H9 (cell line): ENCODE results near the gene VSIG8. TPM values are rescaled to one million over a fixed set of nuclear protein-coding genes. Genes with fewer than 3 reads are reported as not detected.

Experiments used
- DNase-seq: peaks from one replicate; pipeline ENCODE4 v3.0.0-alpha.2; 2017
- H2AFZ ChIP-seq: one replicate; pipeline ENCODE4 v1.6.1; 2013; ENCODE audit warnings: mild to moderate bottlenecking, low read length, control low read depth, moderate library complexity
- H2AK5ac ChIP-seq: 2 replicates; pipeline ENCODE4 v1.6.1; 2013; ENCODE audit warnings: low read length, control low read depth, mixed read lengths; ENCODE audit not compliant: insufficient read length
- H2BK120ac ChIP-seq: one replicate; pipeline ENCODE4 v1.6.1; 2013; ENCODE audit warnings: low read depth, mild to moderate bottlenecking, low read length, control low read depth, inconsistent platforms; ENCODE audit not compliant: poor library complexity, severe bottlenecking
- H2BK12ac ChIP-seq: 2 replicates; pipeline ENCODE4 v1.6.1; 2013; ENCODE audit warnings: low read length, control low read depth, mixed read lengths, low read depth; ENCODE audit not compliant: insufficient read length
- H2BK15ac ChIP-seq: 2 replicates; pipeline ENCODE4 v1.6.1; 2013; ENCODE audit warnings: low read depth, low read length, control low read depth
- H2BK20ac ChIP-seq: one replicate; pipeline ENCODE4 v1.6.1; 2013; ENCODE audit warnings: low read depth, mild to moderate bottlenecking, low read length, control low read depth, inconsistent platforms; ENCODE audit not compliant: poor library complexity, severe bottlenecking
- H2BK5ac ChIP-seq: 2 replicates; pipeline ENCODE4 v1.6.1; 2013; ENCODE audit warnings: low read length, control low read depth, mixed read lengths; ENCODE audit not compliant: insufficient read length
- H3K14ac ChIP-seq: 2 replicates; pipeline ENCODE4 v1.6.1; 2013; ENCODE audit warnings: low read length, control low read depth; ENCODE audit not compliant: insufficient read depth
- H3K18ac ChIP-seq: 2 replicates; pipeline ENCODE4 v1.6.1; 2013; ENCODE audit warnings: low read depth, mild to moderate bottlenecking, mixed read lengths, low read length, control low read depth; ENCODE audit not compliant: insufficient read length
- H3K23ac ChIP-seq: 2 replicates; pipeline ENCODE4 v1.6.1; 2013; ENCODE audit warnings: low read length, control low read depth, mixed read lengths, low read depth; ENCODE audit not compliant: insufficient read length
- H3K23me2 ChIP-seq: 2 replicates; pipeline ENCODE4 v1.6.1; 2013; ENCODE audit warnings: low read depth, mild to moderate bottlenecking, mixed read lengths, low read length, control low read depth; ENCODE audit not compliant: insufficient read length, poor library complexity, severe bottlenecking
- H3K27ac ChIP-seq: 2 replicates; pipeline ENCODE4 v1.5.1; 2013; ENCODE audit warnings: low read length, control low read depth, mixed read lengths, low read depth; ENCODE audit not compliant: insufficient read length
- H3K27me3 ChIP-seq: 2 replicates; pipeline ENCODE4 v1.6.1; 2013; ENCODE audit warnings: low read length, control low read depth, inconsistent platforms; ENCODE audit not compliant: insufficient read depth
- H3K4ac ChIP-seq: 2 replicates; pipeline ENCODE4 v1.6.1; 2013; ENCODE audit warnings: low read depth, mild to moderate bottlenecking, control low read depth, inconsistent platforms, low read length, moderate library complexity
- H3K4me1 ChIP-seq: 2 replicates; pipeline ENCODE4 v1.6.1; 2013; ENCODE audit warnings: low read length, control low read depth, inconsistent platforms; ENCODE audit not compliant: insufficient read depth
- H3K4me2 ChIP-seq: 2 replicates; pipeline ENCODE4 v1.6.1; 2013; ENCODE audit warnings: low read length, control low read depth, mixed read lengths; ENCODE audit not compliant: insufficient read length, insufficient read depth
- H3K56ac ChIP-seq: 2 replicates; pipeline ENCODE4 v1.6.1; 2013; ENCODE audit warnings: low read depth, mild to moderate bottlenecking, mixed read lengths, low read length, control low read depth; ENCODE audit not compliant: insufficient read length
- H3K79me1 ChIP-seq: 2 replicates; pipeline ENCODE4 v1.6.1; 2013; ENCODE audit warnings: low read depth, mild to moderate bottlenecking, moderate library complexity, low read length, control low read depth, inconsistent platforms; ENCODE audit not compliant: insufficient read depth, poor library complexity, severe bottlenecking
- H3K79me2 ChIP-seq: 2 replicates; pipeline ENCODE4 v1.6.1; 2013; ENCODE audit warnings: low read length, control low read depth, inconsistent platforms; ENCODE audit not compliant: insufficient read depth
- H3K9ac ChIP-seq: 2 replicates; pipeline ENCODE4 v1.6.1; 2013; ENCODE audit warnings: low read length, control low read depth, mixed read lengths; ENCODE audit not compliant: insufficient read length; ENCODE audit errors: extremely low read depth
- H3K9me3 ChIP-seq: one replicate; pipeline ENCODE4 v1.6.1; 2013; ENCODE audit warnings: low read depth, low read length, inconsistent platforms; ENCODE audit not compliant: control insufficient read depth
- H3T11ph ChIP-seq: one replicate; pipeline ENCODE4 v1.6.1; 2013; ENCODE audit warnings: mild to moderate bottlenecking, low read length, control low read depth, inconsistent platforms
- H4K20me1 ChIP-seq: one replicate; pipeline ENCODE4 v1.6.1; 2013; ENCODE audit not compliant: control insufficient read depth, insufficient read length, insufficient read depth
- H4K5ac ChIP-seq: 2 replicates; pipeline ENCODE4 v1.6.1; 2013; ENCODE audit warnings: low read depth, mild to moderate bottlenecking, mixed read lengths, low read length, control low read depth; ENCODE audit not compliant: insufficient read length
- H4K8ac ChIP-seq: replicated peaks from 2 replicates; pipeline ENCODE4 v1.6.1; 2013; ENCODE audit warnings: low read length, control low read depth, mixed read lengths, low read depth; ENCODE audit not compliant: insufficient read length
- H4K91ac ChIP-seq: 2 replicates; pipeline ENCODE4 v1.6.1; 2013; ENCODE audit warnings: low read depth, mild to moderate bottlenecking, moderate library complexity, mixed read lengths, low read length, control low read depth; ENCODE audit not compliant: insufficient read length
- H3K27ac Mint-ChIP-seq, 3 experiments: 2 replicates in 2 of 3; 3 replicates in 1 of 3; pipeline ENCODE4 v1.8.0; 2020 to 2021; ENCODE audit warnings: mixed read lengths in 3 of 3, mild to moderate bottlenecking in 1 of 3, moderate library complexity in 1 of 3
- H3K27me3 Mint-ChIP-seq: 2 replicates; pipeline ENCODE4 v1.8.0; 2021; ENCODE audit warnings: low read depth, mild to moderate bottlenecking, moderate library complexity, mixed read lengths
- H3K36me3 Mint-ChIP-seq, 3 experiments: 2 replicates in 2 of 3; 3 replicates in 1 of 3; pipeline ENCODE4 v1.8.0; 2020 to 2021; ENCODE audit warnings: low read depth in 3 of 3, mixed read lengths in 3 of 3; ENCODE audit not compliant: insufficient read depth in 1 of 3
- H3K4me1 Mint-ChIP-seq, 2 experiments: 2 replicates each; pipeline ENCODE4 v1.8.0; 2020; ENCODE audit warnings: mixed read lengths in 2 of 2
- H3K4me3 Mint-ChIP-seq, 2 experiments: 2 replicates in 1 of 2; 3 replicates in 1 of 2; pipeline ENCODE4 v1.8.0; 2020 to 2021; ENCODE audit warnings: mild to moderate bottlenecking in 2 of 2, mixed read lengths in 2 of 2, moderate library complexity in 1 of 2
- H3K9me3 Mint-ChIP-seq, 2 experiments: 2 replicates in 1 of 2; 3 replicates in 1 of 2; pipeline ENCODE4 v1.8.0; 2020; ENCODE audit warnings: mild to moderate bottlenecking in 2 of 2, mixed read lengths in 2 of 2, moderate library complexity in 1 of 2
- CTCF ChIP-seq: fragments of 200-600 bp; sonication (generic); conservative IDR thresholded peaks from 3 replicates; pipeline ENCODE4 v1.8.0; 2021; ENCODE audit warnings: antibody characterized with exemption, mild to moderate bottlenecking
- WGBS: extraction: QIAGEN DNeasy Blood & Tissue Kit; methylation state at CpG from one replicate; pipeline ENCODE4 v1.1.7; 2013; ENCODE audit warnings: missing lambda C conversion rate, low lambda C conversion rate, mixed read lengths; ENCODE audit not compliant: insufficient read length; ENCODE audit errors: extremely low coverage; 5-methylcytosine and 5-hydroxymethylcytosine counted together
- total RNA-seq: library from RNA; stranded (reverse); gene quantifications from 2 replicates; pipeline ENCODE4 v1.2.1, GENCODE V29; 2021

The VSIG8 gene
- total RNA-seq, 1 experiment from 2014 or later, result not detected

DNA sequence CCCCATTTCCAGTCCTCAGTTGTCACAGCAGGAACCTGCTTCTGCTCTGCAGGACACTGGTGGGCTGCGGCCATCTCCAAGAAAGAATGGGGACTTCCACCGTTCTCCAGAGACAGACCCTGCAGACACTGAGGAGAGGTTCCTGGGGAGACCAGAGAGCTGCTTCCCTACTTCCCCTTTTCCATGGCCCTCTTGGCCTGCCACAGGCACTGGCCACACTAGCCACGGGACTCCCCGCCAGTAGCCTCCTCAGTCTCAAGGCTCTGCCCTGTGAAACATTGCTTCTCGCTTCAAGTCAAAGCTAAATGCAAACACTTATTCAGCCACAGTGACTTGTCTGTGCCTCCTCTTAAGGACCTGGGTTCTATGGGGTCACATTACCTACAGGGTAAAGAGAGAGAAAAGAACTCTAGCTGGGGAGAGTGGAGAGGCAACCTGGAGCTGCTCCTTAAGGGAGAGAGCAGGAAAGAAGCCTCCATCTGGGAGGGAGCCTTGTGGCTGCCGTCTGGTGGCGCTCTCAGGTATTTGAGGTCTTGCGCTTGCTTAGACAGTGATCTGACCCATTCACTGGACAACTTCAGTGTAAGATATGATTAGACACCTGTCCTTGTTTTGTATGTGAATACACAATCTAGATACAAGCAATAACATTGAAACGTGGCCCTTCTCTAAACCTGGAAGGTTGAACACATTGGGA is 41.1 kb downstream of the VSIG8 start:
- no peak overlapping the region for H2BK5ac ChIP-seq
- H3K27ac ChIP-seq, result no peak overlapping the region
- H3K56ac ChIP-seq, result no peak overlapping the region
- Mint-ChIP-seq H3K4me1 (peaks cover 12 to 18% of the 10 kb centered on the region in 2 experiments), H3K9me3 (no peaks in the 10 kb centered on the region), H3K27ac (no peak overlapping the region), H3K27me3 (peaks cover 28% of the 10 kb centered on the region), H3K4me3 (no peak overlapping the region), H3K36me3 (no peaks in the 10 kb centered on the region)
- H2BK20ac ChIP-seq, result no peak overlapping the region
- H2BK15ac ChIP-seq, result no peak overlapping the region
- H4K8ac ChIP-seq, result no peak overlapping the region
- no peak overlapping the region for H4K91ac ChIP-seq
- H3K9ac ChIP-seq, result no peak overlapping the region
- H3K4me1 ChIP-seq, result peaks cover 2% of the 10 kb centered on the region; the same call in 1 of the 2 replicates
- TF ChIP-seq CTCF, result peak; percentile 52
- no peak overlapping the region for H2AK5ac ChIP-seq
- no peak overlapping the region for H4K5ac ChIP-seq
- H3K27me3 ChIP-seq, result no peaks in the 10 kb centered on the region
- H2BK120ac ChIP-seq, result no peak overlapping the region
- H3K23ac ChIP-seq, result no peak overlapping the region
- whole genome bisulfite sequencing, result no CpG with 5 or more reads among the region's 9 CpGs
- H3T11ph ChIP-seq, result no peak overlapping the region
- no peak overlapping the region for H3K18ac ChIP-seq
- no peak overlapping the region for H2AFZ ChIP-seq
- no peaks in the 10 kb centered on the region for H3K79me1 ChIP-seq
- H3K14ac ChIP-seq, result no peak overlapping the region
- H3K79me2 ChIP-seq, result no peaks in the 10 kb centered on the region
- H3K9me3 ChIP-seq, result no peaks in the 10 kb centered on the region
- peak; percentile 56 for DNase-seq
- no peak overlapping the region for H3K4ac ChIP-seq
- H3K4me2 ChIP-seq, result no peak overlapping the region
- no peaks in the 10 kb centered on the region for H3K23me2 ChIP-seq
- H4K20me1 ChIP-seq, result no peaks in the 10 kb centered on the region
- H2BK12ac ChIP-seq, result no peak overlapping the region
